ENCODE data around the gene NANOS2.

DNA sequence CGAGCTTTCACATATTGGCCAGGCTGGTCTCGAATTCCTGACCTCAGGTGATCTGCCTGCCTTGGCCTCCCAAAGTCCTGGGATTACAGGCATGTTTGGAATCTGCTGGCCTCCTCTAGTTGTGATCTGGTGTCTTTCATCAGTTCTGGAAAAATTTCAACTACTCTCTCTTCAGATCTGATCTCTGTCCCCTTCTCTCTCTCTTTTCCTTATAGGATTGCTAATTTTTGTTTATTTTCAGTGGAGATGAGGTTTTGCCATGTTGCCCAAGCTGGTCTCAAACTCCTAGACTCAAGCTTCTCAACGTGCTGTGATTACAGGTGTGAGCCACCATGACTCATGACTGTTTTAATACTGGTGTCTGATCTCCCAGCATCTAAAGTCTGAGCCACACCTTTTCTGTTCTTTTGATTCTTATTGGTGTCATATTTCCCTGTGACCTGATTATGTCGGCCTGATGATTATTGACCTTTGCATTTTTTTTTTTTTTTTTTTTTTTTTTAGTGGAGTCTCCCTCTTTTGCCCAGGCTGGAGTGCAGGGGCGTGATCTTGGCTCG, 10.4 kb upstream of the NANOS2 start:
- TF ChIP-seq EZH2phosphoT487 (IDR thresholded peaks at IDR 0.05; ENCODE audit: low read length) = no peak
- TF ChIP-seq, protein P1, sequence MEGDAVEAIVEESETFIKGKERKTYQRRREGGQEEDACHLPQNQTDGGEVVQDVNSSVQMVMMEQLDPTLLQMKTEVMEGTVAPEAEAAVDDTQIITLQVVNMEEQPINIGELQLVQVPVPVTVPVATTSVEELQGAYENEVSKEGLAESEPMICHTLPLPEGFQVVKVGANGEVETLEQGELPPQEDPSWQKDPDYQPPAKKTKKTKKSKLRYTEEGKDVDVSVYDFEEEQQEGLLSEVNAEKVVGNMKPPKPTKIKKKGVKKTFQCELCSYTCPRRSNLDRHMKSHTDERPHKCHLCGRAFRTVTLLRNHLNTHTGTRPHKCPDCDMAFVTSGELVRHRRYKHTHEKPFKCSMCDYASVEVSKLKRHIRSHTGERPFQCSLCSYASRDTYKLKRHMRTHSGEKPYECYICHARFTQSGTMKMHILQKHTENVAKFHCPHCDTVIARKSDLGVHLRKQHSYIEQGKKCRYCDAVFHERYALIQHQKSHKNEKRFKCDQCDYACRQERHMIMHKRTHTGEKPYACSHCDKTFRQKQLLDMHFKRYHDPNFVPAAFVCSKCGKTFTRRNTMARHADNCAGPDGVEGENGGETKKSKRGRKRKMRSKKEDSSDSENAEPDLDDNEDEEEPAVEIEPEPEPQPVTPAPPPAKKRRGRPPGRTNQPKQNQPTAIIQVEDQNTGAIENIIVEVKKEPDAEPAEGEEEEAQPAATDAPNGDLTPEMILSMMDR (IDR thresholded peaks at IDR 0.05; ENCODE audit: low read length) = no peak
